ENCODE measurements around the gene JMJD8. TPM values are rescaled to one million over a fixed set of nuclear protein-coding genes. Genes with fewer than 3 reads are reported as not detected.

JMJD8 gene
- total RNA-seq, 1 donor = 48.5 TPM

GRCh38 chr16:718389-718788 lies 34.3 kb upstream of the JMJD8 start:
- TF ChIP-seq, protein P1, sequence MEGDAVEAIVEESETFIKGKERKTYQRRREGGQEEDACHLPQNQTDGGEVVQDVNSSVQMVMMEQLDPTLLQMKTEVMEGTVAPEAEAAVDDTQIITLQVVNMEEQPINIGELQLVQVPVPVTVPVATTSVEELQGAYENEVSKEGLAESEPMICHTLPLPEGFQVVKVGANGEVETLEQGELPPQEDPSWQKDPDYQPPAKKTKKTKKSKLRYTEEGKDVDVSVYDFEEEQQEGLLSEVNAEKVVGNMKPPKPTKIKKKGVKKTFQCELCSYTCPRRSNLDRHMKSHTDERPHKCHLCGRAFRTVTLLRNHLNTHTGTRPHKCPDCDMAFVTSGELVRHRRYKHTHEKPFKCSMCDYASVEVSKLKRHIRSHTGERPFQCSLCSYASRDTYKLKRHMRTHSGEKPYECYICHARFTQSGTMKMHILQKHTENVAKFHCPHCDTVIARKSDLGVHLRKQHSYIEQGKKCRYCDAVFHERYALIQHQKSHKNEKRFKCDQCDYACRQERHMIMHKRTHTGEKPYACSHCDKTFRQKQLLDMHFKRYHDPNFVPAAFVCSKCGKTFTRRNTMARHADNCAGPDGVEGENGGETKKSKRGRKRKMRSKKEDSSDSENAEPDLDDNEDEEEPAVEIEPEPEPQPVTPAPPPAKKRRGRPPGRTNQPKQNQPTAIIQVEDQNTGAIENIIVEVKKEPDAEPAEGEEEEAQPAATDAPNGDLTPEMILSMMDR (IDR thresholded peaks at IDR 0.05; ENCODE audit: extremely low read depth, low read depth, low read length) = no peak
- Histone ChIP-seq H4K20me1 (ENCODE audit: insufficient read depth, low read length) (peaks cover 9% of the 10 kb centered on the region), H3K27ac (ENCODE audit: low read depth, low read length) (no peak overlapping the region), H3K4me2 (ENCODE audit: insufficient read depth, low read length) (no peak overlapping the region), H2AFZ (ENCODE audit: low read length) (no peak overlapping the region), H3K9me3 (ENCODE audit: low read depth, low read length) (no peaks in the 10 kb centered on the region), H3K4me3 (ENCODE audit: insufficient read depth, low read length) (no peak overlapping the region), H3K79me2 (ENCODE audit: insufficient read depth, low read length) (peaks cover 6% of the 10 kb centered on the region), H3K4me1 (ENCODE audit: insufficient read depth, low read length) (peaks cover 23% of the 10 kb centered on the region), H3K36me3 (ENCODE audit: insufficient read depth, low read length) (no peaks in the 10 kb centered on the region), H3K27me3 (ENCODE audit: insufficient read depth, low read length) (no peaks in the 10 kb centered on the region)
- no peak for DNase-seq (ENCODE audit: insufficient read length, low spot score, missing footprints)

DNA sequence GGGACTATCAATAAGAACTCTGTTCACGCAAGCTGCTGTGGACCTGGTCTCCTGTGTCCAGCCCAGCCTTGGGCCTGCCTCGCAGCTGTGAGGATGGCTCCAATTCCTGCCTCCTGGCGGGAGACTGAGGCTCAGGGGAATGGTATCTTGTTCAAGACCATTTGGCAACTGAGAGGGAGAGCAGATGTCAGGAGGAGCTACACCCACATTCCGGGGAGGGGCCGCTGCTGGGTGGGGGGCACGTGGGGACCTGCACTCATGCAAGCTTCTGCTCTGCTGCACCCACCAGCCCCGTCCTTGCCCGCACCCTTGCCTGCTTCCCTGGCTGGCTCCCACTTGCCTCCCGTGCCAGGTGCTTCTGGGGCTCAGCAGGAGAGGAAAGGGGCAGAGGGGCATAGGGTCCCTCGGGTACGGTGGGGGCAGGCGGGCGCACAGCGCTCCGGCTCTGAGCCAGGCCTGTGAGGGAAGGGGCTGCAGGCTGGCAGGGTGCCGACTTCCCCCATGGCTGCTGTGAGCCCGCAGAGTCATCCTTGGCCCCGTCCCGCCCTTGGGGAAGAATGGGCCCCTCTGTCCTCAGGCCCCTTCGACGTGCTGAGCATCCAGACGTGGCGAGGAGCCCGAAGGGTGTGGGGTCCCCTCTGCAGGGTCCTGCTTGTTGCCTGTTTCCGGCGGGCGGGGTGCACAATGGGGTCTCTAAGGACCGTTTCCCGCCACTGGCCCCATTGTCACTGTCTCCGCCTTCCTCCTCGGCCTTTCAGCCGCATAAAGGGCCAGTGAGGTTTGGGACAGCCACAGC lies 33.5 kb upstream of the JMJD8 start:
- H3K27me3 ChIP-seq (ENCODE audit: insufficient read depth, low read length) = no peaks in the 10 kb centered on the region
- no peaks in the 10 kb centered on the region for H3K9me3 ChIP-seq (ENCODE audit: low read depth, low read length)
- peaks cover 6% of the 10 kb centered on the region for H3K79me2 ChIP-seq (ENCODE audit: insufficient read depth, low read length)
- no peak overlapping the region for H3K4me2 ChIP-seq (ENCODE audit: insufficient read depth, low read length)
- peaks cover 8% of the 10 kb centered on the region for H4K20me1 ChIP-seq (ENCODE audit: insufficient read depth, low read length)
- H3K4me3 ChIP-seq (ENCODE audit: insufficient read depth, low read length) = no peak overlapping the region
- peaks cover 23% of the 10 kb centered on the region for H3K4me1 ChIP-seq (ENCODE audit: insufficient read depth, low read length)
- TF ChIP-seq, protein P1 (IDR thresholded peaks at IDR 0.05; ENCODE audit: extremely low read depth, low read depth, low read length) = no peak
- no peak overlapping the region for H2AFZ ChIP-seq (ENCODE audit: low read length)
- DNase-seq (ENCODE audit: insufficient read length, low spot score, missing footprints) = no peak
- no peaks in the 10 kb centered on the region for H3K36me3 ChIP-seq (ENCODE audit: insufficient read depth, low read length)
- H3K27ac ChIP-seq (ENCODE audit: low read depth, low read length) = no peak overlapping the region

GRCh38 chr16:716768-717325 lies 32.7 kb upstream of the JMJD8 start:
- Histone ChIP-seq H2AFZ (ENCODE audit: low read length) (no peak overlapping the region), H3K27ac (ENCODE audit: low read depth, low read length) (no peak overlapping the region), H3K27me3 (ENCODE audit: insufficient read depth, low read length) (no peaks in the 10 kb centered on the region), H3K4me1 (ENCODE audit: insufficient read depth, low read length) (peaks cover 23% of the 10 kb centered on the region), H3K4me2 (ENCODE audit: insufficient read depth, low read length) (peak overlapping the region; percentile 80), H4K20me1 (ENCODE audit: insufficient read depth, low read length) (peaks cover 7% of the 10 kb centered on the region), H3K36me3 (ENCODE audit: insufficient read depth, low read length) (no peaks in the 10 kb centered on the region), H3K4me3 (ENCODE audit: insufficient read depth, low read length) (no peak overlapping the region), H3K9me3 (ENCODE audit: low read depth, low read length) (no peaks in the 10 kb centered on the region), H3K79me2 (ENCODE audit: insufficient read depth, low read length) (peaks cover 6% of the 10 kb centered on the region)
- no peak for DNase-seq (ENCODE audit: insufficient read length, low spot score, missing footprints)
- TF ChIP-seq, protein P1 (IDR thresholded peaks at IDR 0.05; ENCODE audit: extremely low read depth, low read depth, low read length) = no peak

DNA sequence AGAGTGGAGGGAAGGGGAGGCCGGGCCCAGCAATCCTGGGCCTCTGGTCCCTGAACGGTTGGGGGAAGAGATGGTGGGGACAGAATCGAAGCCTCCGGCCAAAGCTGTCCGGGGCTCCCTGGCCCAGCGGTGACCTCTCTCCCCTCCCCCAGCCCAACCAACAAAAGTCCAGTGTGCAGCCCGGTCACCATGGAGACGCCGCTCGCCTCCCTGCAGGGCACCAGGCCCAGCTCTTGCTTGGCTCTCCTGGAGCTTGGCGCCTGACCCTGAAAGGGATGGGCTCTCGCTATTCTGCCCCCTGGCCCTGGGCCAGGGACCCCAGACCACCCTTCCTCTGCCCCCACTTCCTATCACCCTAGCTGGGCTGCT lies 32.0 kb upstream of the JMJD8 start:
- peak overlapping the region; percentile 72 for H2AFZ ChIP-seq (ENCODE audit: low read length)
- no peaks in the 10 kb centered on the region for H3K27me3 ChIP-seq (ENCODE audit: insufficient read depth, low read length)
- H3K79me2 ChIP-seq (ENCODE audit: insufficient read depth, low read length) = peaks cover 6% of the 10 kb centered on the region
- peak; percentile 98 for DNase-seq (ENCODE audit: insufficient read length, low spot score, missing footprints)
- no peaks in the 10 kb centered on the region for H3K36me3 ChIP-seq (ENCODE audit: insufficient read depth, low read length)
- H3K4me3 ChIP-seq (ENCODE audit: insufficient read depth, low read length) = peak overlapping the region; percentile 73
- no peaks in the 10 kb centered on the region for H3K9me3 ChIP-seq (ENCODE audit: low read depth, low read length)
- peaks cover 20% of the 10 kb centered on the region for H3K4me1 ChIP-seq (ENCODE audit: insufficient read depth, low read length)
- peak overlapping the region; percentile 80 for H3K4me2 ChIP-seq (ENCODE audit: insufficient read depth, low read length)
- no peak overlapping the region for H3K27ac ChIP-seq (ENCODE audit: low read depth, low read length)
- TF ChIP-seq, protein P1 (IDR thresholded peaks at IDR 0.05; ENCODE audit: extremely low read depth, low read depth, low read length) = no peak
- peaks cover 5% of the 10 kb centered on the region for H4K20me1 ChIP-seq (ENCODE audit: insufficient read depth, low read length)
